Lower leg skin (tissue), 4 donors: Measurements from ENCODE around the gene EXOSC7. TPM values are rescaled to one million over a fixed set of nuclear protein-coding genes. Genes with fewer than 3 reads are reported as not detected.

Source experiments
- DNase-seq, 2 donors: peaks; one replicate each; pipeline ENCODE4 v3.0.0-alpha.2; 2019; ENCODE audit warnings: low spot score in 2 of 2
- H3K4me3 ChIP-seq: fragments of 200-600 bp; sonication (generic); 2 replicates; pipeline ENCODE4 v1.5.1; 2017; ENCODE audit warnings: mild to moderate bottlenecking, low read depth; ENCODE audit not compliant: poor library complexity, severe bottlenecking
- CTCF ChIP-seq, 3 donors: fragments of 450-650 bp; IDR thresholded peaks; one replicate each; pipeline ENCODE4 v1.5.1; 2016; ENCODE audit warnings: antibody characterized with exemption in 3 of 3, mild to moderate bottlenecking in 3 of 3, moderate library complexity in 2 of 3
- POLR2A ChIP-seq, 2 donors: fragments of 450-650 bp; IDR thresholded peaks; one replicate each; pipeline ENCODE4 v1.6.1; 2016 to 2017; ENCODE audit warnings: antibody characterized with exemption in 2 of 2, mild to moderate bottlenecking in 1 of 2, moderate library complexity in 1 of 2
- WGBS, 2 donors: methylation state at CpG; one replicate each; pipeline ENCODE4 v1.1.5; 2018; 5-methylcytosine and 5-hydroxymethylcytosine counted together
- intact Hi-C: fragments of 100-400 bp; cut with DNase I; formaldehyde crosslinking; loops from one replicate; pipeline ENCODE4 v1.15.0; 2023; ENCODE audit warnings: low total_unique reads
- total RNA-seq, 4 donors: library from RNA; depleted of rRNA; stranded (reverse); fragments of >200 nt; gene quantifications; one replicate each; pipeline ENCODE4 v1.1.0, GENCODE V29; 2016

The EXOSC7 gene
- total RNA-seq, 4 donors from 2014 or later: 77.4 to 178 (median 133) TPM

GRCh38 chr3:45021524-45022297 is 45.7 kb downstream of the EXOSC7 start:
- DNase-seq: peak in 1 of 2 donors; percentile 91
- intact Hi-C loops: no loop called here
- WGBS, 2 donors: 46 to 48% methylated on average over 12 of the region's 12 CpGs
- no peak overlapping the region for H3K4me3 ChIP-seq
- no peak for TF ChIP-seq CTCF (IDR thresholded peaks at IDR 0.05)
- TF ChIP-seq POLR2A (IDR thresholded peaks at IDR 0.05): no peak

DNA sequence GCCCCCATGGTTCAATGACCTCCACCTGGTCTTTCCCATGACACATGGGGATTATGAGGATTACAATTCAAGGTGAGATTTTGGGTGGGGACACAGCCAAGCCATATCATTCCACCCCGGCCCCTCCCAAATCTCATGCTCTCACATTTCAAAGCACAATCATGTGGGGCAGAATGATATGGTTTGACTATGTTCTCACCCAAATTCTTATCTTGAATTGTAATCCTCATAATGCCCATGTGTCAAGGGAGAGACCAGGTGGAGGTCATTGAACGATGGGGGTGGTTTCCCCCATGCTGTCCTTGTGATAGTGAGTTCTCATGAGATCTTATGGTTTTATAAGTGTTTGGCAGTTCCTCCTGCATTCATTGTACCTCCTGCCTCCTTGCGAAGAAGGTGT is 47.6 kb downstream of the EXOSC7 start:
- DNase-seq: no peak
- intact Hi-C loops: no loop called here
- no peak for TF ChIP-seq CTCF (IDR thresholded peaks at IDR 0.05)
- TF ChIP-seq POLR2A (IDR thresholded peaks at IDR 0.05): no peak
- WGBS, 2 donors: 84 to 90% methylated on average over 3 of the region's 3 CpGs
- H3K4me3 ChIP-seq: no peak overlapping the region

- no peak for DNase-seq
- TF ChIP-seq POLR2A (IDR thresholded peaks at IDR 0.05) (no peak), CTCF (IDR thresholded peaks at IDR 0.05) (no peak)
- 53 to 58% methylated on average over 6 of the region's 6 CpGs for WGBS, 2 donors
These were observed 48.7 kb downstream of the EXOSC7 start for GRCh38 chr3:45024542-45025255.

DNA sequence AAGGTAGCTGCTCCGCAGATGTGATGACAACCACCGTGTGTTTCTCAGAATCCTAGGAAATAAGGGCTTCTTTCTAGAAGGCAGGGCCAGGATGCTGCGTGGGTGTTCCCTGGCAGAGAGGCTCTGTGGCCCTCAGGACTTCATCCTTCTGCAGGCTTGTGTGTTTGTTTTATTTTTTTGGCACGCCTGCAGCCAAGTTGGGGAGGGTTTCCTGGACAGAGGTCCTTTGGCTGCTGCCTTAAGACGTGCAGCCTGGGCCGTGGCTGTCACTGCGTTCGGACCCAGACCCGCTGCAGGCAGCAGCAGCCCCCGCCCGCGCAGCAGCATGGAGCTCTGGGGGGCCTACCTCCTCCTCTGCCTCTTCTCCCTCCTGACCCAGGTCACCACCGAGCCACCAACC is 50.0 kb downstream of the EXOSC7 start, which contains the start of gene CLEC3B:
CLEC3B (plus strand) TSS at position 266 of the 400 bp plus-strand sequence; CDS start at position 326, 60 bp downstream.
- 23 to 34% methylated on average over 13 of the region's 13 CpGs for WGBS, 2 donors
- intact Hi-C loops: no loop called here
- no peak within 1 kb of the TSS for H3K4me3 ChIP-seq
- peak in 1 of 2 donors; percentile 90 for DNase-seq
- TF ChIP-seq CTCF (IDR thresholded peaks at IDR 0.05): no peak
- TF ChIP-seq POLR2A (IDR thresholded peaks at IDR 0.05): no peak

More at GRCh38 chr3:45024542-45025255, 48.7 kb downstream of the EXOSC7 start:
- no peak overlapping the region for H3K4me3 ChIP-seq
- intact Hi-C loops: no loop called here

DNA sequence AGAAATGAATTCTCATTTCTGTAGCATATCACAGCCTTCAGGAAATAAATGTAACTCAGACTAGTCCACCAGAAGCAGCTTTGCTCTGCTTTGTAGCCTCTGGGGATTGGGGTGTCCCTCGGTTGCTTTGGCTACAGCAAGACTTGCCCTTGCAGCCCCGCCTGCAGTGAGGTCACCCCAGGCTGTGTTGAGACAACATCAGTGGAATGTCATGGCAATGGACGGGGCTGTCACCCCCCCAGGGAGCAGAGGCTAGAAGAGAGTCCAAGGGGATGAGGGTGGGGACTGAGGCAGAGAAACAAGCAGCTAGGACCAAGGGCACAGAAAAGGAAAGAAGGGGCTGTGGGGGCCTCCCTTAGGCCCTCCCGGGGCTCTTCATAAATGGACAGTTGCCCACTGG is 50.9 kb downstream of the EXOSC7 start:
- H3K4me3 ChIP-seq: no peak overlapping the region
- DNase-seq: peak; percentile 71 to 94
- 10 to 22% methylated on average over 4 of the region's 4 CpGs for WGBS, 2 donors
- intact Hi-C loops: no loop called here
- TF ChIP-seq CTCF (IDR thresholded peaks at IDR 0.05): no peak
- no peak for TF ChIP-seq POLR2A (IDR thresholded peaks at IDR 0.05)
